WTC11 (cell line): ENCODE measurements around the gene VPS41. TPM values are rescaled to one million over a fixed set of nuclear protein-coding genes. Genes with fewer than 3 reads are reported as not detected.
"Not testable (repeated sequence)": the region's sequence is repeated elsewhere in the genome, so short reads cannot be mapped to it uniquely, and the experiment has no call there.

Experiments used
- ATAC-seq: fragments of 200-7000 bp; cut with Tn5 transposase; 2 replicates; pipeline ENCODE4 v1.10.0; 2021; ENCODE audit warnings: mild to moderate bottlenecking, moderate library complexity
- CTCF ChIA-PET: fragments of 300-600 bp; sonication (Branson Sonifier 250); formaldehyde crosslinking; loops from one replicate; lab custom pipeline; 2021; ENCODE audit warnings: antibody characterized with exemption; lab: Charles Lee
- POLR2A ChIA-PET: fragments of 350-600 bp; sonication (Branson Sonifier 250); formaldehyde crosslinking; loops from one replicate; lab custom pipeline; 2021; ENCODE audit warnings: antibody characterized with exemption; lab: Charles Lee
- DNase-seq: peaks from one replicate; pipeline ENCODE4 v3.0.0; 2021; ENCODE audit warnings: low spot score
- H3K27ac Mint-ChIP-seq: 2 replicates; pipeline ENCODE4 v1.8.0; 2021; ENCODE audit warnings: mixed read lengths
- H3K27me3 Mint-ChIP-seq: 2 replicates; pipeline ENCODE4 v1.8.0; 2021; ENCODE audit warnings: low read depth, mild to moderate bottlenecking, moderate library complexity, mixed read lengths
- H3K36me3 Mint-ChIP-seq: 2 replicates; pipeline ENCODE4 v1.8.0; 2021; ENCODE audit warnings: mixed read lengths
- H3K4me1 Mint-ChIP-seq: 2 replicates; pipeline ENCODE4 v1.8.0; 2022; ENCODE audit warnings: mixed read lengths
- H3K4me3 Mint-ChIP-seq: 2 replicates; pipeline ENCODE4 v1.8.0; 2021; ENCODE audit warnings: mild to moderate bottlenecking, moderate library complexity, mixed read lengths
- H3K9me3 Mint-ChIP-seq: 2 replicates; pipeline ENCODE4 v1.8.0; 2021; ENCODE audit warnings: mixed read lengths
- CBFB ChIP-seq: sonication (generic); formaldehyde crosslinking; IDR thresholded peaks from 2 replicates; pipeline ENCODE4 v1.8.1; 2022; ENCODE audit warnings: mild to moderate bottlenecking, low read depth, missing genetic modification reagents
- GABPB1 ChIP-seq: sonication (generic); formaldehyde crosslinking; IDR thresholded peaks from 2 replicates; pipeline ENCODE4 v1.8.1; 2023; ENCODE audit warnings: mild to moderate bottlenecking, missing genetic modification reagents
- GRHL2 ChIP-seq: fragments of 250-450 bp; sonication (Bioruptor Pico); IDR thresholded peaks from 2 replicates; pipeline ENCODE4 v1.8.0; 2022; ENCODE audit warnings: mild to moderate bottlenecking, moderate library complexity; ENCODE audit not compliant: insufficient replicate concordance, severe bottlenecking
- JAZF1 ChIP-seq: fragments of 250-450 bp; sonication (Bioruptor Pico); IDR thresholded peaks from 2 replicates; pipeline ENCODE4 v1.9.0; 2021; ENCODE audit warnings: moderate library complexity, mild to moderate bottlenecking, inconsistent platforms
- KAT7 ChIP-seq: sonication (generic); formaldehyde crosslinking; IDR thresholded peaks from 2 replicates; pipeline ENCODE4 v1.8.1; 2023; ENCODE audit warnings: missing genetic modification reagents, mild to moderate bottlenecking, borderline replicate concordance
- NFATC4 ChIP-seq: fragments of 250-450 bp; sonication (Bioruptor Pico); IDR thresholded peaks from 2 replicates; pipeline ENCODE4 v1.9.0; 2021; ENCODE audit warnings: mild to moderate bottlenecking
- NR1H2 ChIP-seq: sonication (generic); formaldehyde crosslinking; IDR thresholded peaks from 2 replicates; pipeline ENCODE4 v1.9.0; 2021; ENCODE audit warnings: mild to moderate bottlenecking, moderate library complexity, missing genetic modification reagents
- NR2C2 ChIP-seq: sonication (generic); formaldehyde crosslinking; IDR thresholded peaks from 2 replicates; pipeline ENCODE4 v1.8.0; 2022; ENCODE audit warnings: mild to moderate bottlenecking, missing genetic modification reagents
- OVOL2 ChIP-seq: fragments of 250-450 bp; sonication (Bioruptor Pico); IDR thresholded peaks from 2 replicates; pipeline ENCODE4 v1.9.0; 2021; ENCODE audit warnings: mild to moderate bottlenecking, borderline replicate concordance
- RELA ChIP-seq: sonication (generic); formaldehyde crosslinking; IDR thresholded peaks from 2 replicates; pipeline ENCODE4 v1.8.1; 2022; ENCODE audit warnings: missing genetic modification reagents, mild to moderate bottlenecking, borderline replicate concordance
- RORB ChIP-seq: fragments of 250-450 bp; sonication (Bioruptor Pico); IDR thresholded peaks from 2 replicates; pipeline ENCODE4 v1.9.0; 2021; ENCODE audit warnings: mild to moderate bottlenecking
- SMAD4 ChIP-seq: sonication (generic); formaldehyde crosslinking; IDR thresholded peaks from 2 replicates; pipeline ENCODE4 v1.8.0; 2022; ENCODE audit warnings: mild to moderate bottlenecking, missing genetic modification reagents
- ZNF121 ChIP-seq: sonication (generic); formaldehyde crosslinking; IDR thresholded peaks from 2 replicates; pipeline ENCODE4 v1.8.0; 2023; ENCODE audit warnings: missing genetic modification reagents
- ZNF416 ChIP-seq: fragments of 250-450 bp; sonication (Bioruptor Pico); IDR thresholded peaks from 2 replicates; pipeline ENCODE4 v1.9.0; 2021; ENCODE audit warnings: mild to moderate bottlenecking, inconsistent platforms
- total RNA-seq: library from RNA; stranded (reverse); gene quantifications from 3 replicates; pipeline ENCODE4 v1.2.3, GENCODE V29; 2021
- TF ChIP-seq, protein P1 (sequence below): sonication (generic); formaldehyde crosslinking; IDR thresholded peaks from 2 replicates; pipeline ENCODE4 v1.8.1; 2023; ENCODE audit warnings: mild to moderate bottlenecking, missing genetic modification reagents
- TF ChIP-seq, protein P2 (sequence below): fragments of 250-450 bp; sonication (Bioruptor Pico); IDR thresholded peaks from 2 replicates; pipeline ENCODE4 v1.8.0; 2021; ENCODE audit warnings: mild to moderate bottlenecking
- TF ChIP-seq, protein P3 (sequence below): sonication (generic); formaldehyde crosslinking; IDR thresholded peaks from 2 replicates; pipeline ENCODE4 v1.8.1; 2022; ENCODE audit warnings: mild to moderate bottlenecking, moderate library complexity, missing genetic modification reagents
- TF ChIP-seq, protein P4 (sequence below): sonication (generic); formaldehyde crosslinking; IDR thresholded peaks from 2 replicates; pipeline ENCODE4 v1.8.1; 2023; ENCODE audit warnings: mild to moderate bottlenecking, missing genetic modification reagents

Gene VPS41
- total RNA-seq, 1 experiment from 2014 or later = 50.3 TPM

- Mint-ChIP-seq H3K27ac (no peak overlapping the region), H3K4me1 (peaks cover 9% of the 10 kb centered on the region), H3K27me3 (no peaks in the 10 kb centered on the region), H3K9me3 (no peaks in the 10 kb centered on the region), H3K4me3 (no peak overlapping the region), H3K36me3 (no peaks in the 10 kb centered on the region)
- ChIA-PET POLR2A (no interaction called here), CTCF (no interaction called here)
- no peak for TF ChIP-seq NR2C2 (CRISPR knock-in tag)
- TF ChIP-seq CBFB (CRISPR knock-in tag) = no peak
- TF ChIP-seq ZNF121 (CRISPR knock-in tag) = no peak
- TF ChIP-seq, protein P1, sequence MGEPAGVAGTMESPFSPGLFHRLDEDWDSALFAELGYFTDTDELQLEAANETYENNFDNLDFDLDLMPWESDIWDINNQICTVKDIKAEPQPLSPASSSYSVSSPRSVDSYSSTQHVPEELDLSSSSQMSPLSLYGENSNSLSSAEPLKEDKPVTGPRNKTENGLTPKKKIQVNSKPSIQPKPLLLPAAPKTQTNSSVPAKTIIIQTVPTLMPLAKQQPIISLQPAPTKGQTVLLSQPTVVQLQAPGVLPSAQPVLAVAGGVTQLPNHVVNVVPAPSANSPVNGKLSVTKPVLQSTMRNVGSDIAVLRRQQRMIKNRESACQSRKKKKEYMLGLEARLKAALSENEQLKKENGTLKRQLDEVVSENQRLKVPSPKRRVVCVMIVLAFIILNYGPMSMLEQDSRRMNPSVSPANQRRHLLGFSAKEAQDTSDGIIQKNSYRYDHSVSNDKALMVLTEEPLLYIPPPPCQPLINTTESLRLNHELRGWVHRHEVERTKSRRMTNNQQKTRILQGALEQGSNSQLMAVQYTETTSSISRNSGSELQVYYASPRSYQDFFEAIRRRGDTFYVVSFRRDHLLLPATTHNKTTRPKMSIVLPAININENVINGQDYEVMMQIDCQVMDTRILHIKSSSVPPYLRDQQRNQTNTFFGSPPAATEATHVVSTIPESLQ = no peak
- no peak for TF ChIP-seq OVOL2 (CRISPR knock-in tag)
- TF ChIP-seq KAT7 (CRISPR knock-in tag) = no peak
- no peak for TF ChIP-seq SMAD4 (CRISPR knock-in tag)
- ATAC-seq (no peak), DNase-seq (no peak)
Observed at GRCh38 chr7:38953227-38953626, 44.2 kb upstream of the VPS41 start.

- H3K27me3 Mint-ChIP-seq = no peaks in the 10 kb centered on the region
- H3K36me3 Mint-ChIP-seq = no peaks in the 10 kb centered on the region
- no peak overlapping the region for H3K4me3 Mint-ChIP-seq
- ChIA-PET POLR2A (no interaction called here), CTCF (no interaction called here)
- DNase-seq = no peak
- ATAC-seq = no peak
- H3K9me3 Mint-ChIP-seq = no peaks in the 10 kb centered on the region
- no peak overlapping the region; the same call in 1 of the 2 replicates for H3K27ac Mint-ChIP-seq
- H3K4me1 Mint-ChIP-seq = peaks cover 6% of the 10 kb centered on the region
- TF ChIP-seq, protein P2, sequence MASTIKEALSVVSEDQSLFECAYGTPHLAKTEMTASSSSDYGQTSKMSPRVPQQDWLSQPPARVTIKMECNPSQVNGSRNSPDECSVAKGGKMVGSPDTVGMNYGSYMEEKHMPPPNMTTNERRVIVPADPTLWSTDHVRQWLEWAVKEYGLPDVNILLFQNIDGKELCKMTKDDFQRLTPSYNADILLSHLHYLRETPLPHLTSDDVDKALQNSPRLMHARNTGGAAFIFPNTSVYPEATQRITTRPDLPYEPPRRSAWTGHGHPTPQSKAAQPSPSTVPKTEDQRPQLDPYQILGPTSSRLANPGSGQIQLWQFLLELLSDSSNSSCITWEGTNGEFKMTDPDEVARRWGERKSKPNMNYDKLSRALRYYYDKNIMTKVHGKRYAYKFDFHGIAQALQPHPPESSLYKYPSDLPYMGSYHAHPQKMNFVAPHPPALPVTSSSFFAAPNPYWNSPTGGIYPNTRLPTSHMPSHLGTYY = no peak
- TF ChIP-seq, protein P3, sequence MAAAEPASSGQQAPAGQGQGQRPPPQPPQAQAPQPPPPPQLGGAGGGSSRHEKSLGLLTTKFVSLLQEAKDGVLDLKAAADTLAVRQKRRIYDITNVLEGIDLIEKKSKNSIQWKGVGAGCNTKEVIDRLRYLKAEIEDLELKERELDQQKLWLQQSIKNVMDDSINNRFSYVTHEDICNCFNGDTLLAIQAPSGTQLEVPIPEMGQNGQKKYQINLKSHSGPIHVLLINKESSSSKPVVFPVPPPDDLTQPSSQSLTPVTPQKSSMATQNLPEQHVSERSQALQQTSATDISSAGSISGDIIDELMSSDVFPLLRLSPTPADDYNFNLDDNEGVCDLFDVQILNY = no peak
- TF ChIP-seq, protein P4, sequence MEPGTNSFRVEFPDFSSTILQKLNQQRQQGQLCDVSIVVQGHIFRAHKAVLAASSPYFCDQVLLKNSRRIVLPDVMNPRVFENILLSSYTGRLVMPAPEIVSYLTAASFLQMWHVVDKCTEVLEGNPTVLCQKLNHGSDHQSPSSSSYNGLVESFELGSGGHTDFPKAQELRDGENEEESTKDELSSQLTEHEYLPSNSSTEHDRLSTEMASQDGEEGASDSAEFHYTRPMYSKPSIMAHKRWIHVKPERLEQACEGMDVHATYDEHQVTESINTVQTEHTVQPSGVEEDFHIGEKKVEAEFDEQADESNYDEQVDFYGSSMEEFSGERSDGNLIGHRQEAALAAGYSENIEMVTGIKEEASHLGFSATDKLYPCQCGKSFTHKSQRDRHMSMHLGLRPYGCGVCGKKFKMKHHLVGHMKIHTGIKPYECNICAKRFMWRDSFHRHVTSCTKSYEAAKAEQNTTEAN (CRISPR knock-in tag) = no peak
- TF ChIP-seq JAZF1 (CRISPR knock-in tag) (no peak), GRHL2 (CRISPR knock-in tag) (no peak), NFATC4 (CRISPR knock-in tag) (no peak), NR1H2 (no peak)
- TF ChIP-seq, protein P1 = no peak
- TF ChIP-seq, all 79 proteins: peak for 0
Observed at GRCh38 chr7:38951213-38951612, 42.2 kb upstream of the VPS41 start.

DNA sequence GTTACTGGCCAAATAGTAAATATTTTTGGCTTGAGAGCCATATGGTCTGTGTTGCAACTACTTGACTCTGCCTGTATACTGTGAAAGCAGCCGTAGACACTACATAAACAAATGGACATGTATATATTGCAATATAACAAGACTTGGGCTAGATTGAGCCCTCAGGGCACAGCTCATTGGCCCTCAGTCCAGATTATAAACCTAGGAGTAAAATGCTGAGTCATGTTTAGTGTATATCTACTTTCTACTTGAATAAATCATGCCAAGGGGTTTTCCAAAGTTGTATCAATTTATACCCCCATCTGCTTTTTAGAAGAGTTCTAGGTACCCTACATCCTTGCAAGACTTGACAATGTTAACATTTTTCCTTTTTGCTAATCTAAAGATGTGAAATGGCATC lies 41.3 kb upstream of the VPS41 start:
- Mint-ChIP-seq H3K9me3 (no peaks in the 10 kb centered on the region), H3K4me1 (peaks cover 6% of the 10 kb centered on the region), H3K36me3 (no peaks in the 10 kb centered on the region), H3K4me3 (no peak overlapping the region), H3K27me3 (no peaks in the 10 kb centered on the region), H3K27ac (no peak overlapping the region)
- no peak for ATAC-seq
- CTCF ChIA-PET = no interaction called here
- POLR2A ChIA-PET = no interaction called here
- TF ChIP-seq RELA (no peak), RORB (CRISPR knock-in tag) (no peak), ZNF416 (CRISPR knock-in tag) (no peak), GABPB1 (CRISPR knock-in tag) (no peak)
- TF ChIP-seq, protein P4 (CRISPR knock-in tag) = no peak
- DNase-seq = no peak

DNA sequence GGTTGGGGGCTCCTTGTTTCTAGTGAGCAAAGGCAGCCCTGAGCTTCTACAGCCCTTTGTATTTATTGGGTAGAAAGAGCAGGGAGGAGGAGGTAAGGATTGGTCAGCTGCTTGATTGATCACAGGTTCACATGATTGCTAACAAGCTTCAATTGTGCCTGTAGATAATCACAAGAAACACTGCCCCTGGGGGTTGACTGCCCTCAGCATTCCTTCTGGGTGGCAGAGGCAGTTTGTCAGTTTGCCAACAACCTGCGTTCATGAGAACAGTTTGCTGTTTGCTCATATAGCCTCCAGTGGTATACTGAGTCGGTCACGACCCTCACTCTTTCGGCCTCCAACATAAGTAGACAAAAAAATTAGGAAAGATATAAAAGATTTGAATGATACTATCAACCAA lies 38.5 kb upstream of the VPS41 start:
- H3K27me3 Mint-ChIP-seq, POLR2A ChIA-PET, H3K36me3 Mint-ChIP-seq, H3K4me1 Mint-ChIP-seq, H3K27ac Mint-ChIP-seq, ATAC-seq, DNase-seq, H3K4me3 Mint-ChIP-seq, H3K9me3 Mint-ChIP-seq, CTCF ChIA-PET: not testable (repeated sequence)
